GM19463 (cell line): ENCODE data around the gene VAMP4.

Experiments used
- ATAC-seq: cut with Tn5 transposase; IDR thresholded peaks from one replicate; pipeline ENCODE4 v1.9.1; 2021; ENCODE audit warnings: mild to moderate bottlenecking, moderate library complexity; ENCODE audit not compliant: unreplicated experiment

The VAMP4 gene

GRCh38 chr1:171654201-171654941 is 87.5 kb downstream of the VAMP4 start:
- no peak for ATAC-seq

GRCh38 chr1:171653796-171654195 is 88.1 kb downstream of the VAMP4 start:
- no peak for ATAC-seq

DNA sequence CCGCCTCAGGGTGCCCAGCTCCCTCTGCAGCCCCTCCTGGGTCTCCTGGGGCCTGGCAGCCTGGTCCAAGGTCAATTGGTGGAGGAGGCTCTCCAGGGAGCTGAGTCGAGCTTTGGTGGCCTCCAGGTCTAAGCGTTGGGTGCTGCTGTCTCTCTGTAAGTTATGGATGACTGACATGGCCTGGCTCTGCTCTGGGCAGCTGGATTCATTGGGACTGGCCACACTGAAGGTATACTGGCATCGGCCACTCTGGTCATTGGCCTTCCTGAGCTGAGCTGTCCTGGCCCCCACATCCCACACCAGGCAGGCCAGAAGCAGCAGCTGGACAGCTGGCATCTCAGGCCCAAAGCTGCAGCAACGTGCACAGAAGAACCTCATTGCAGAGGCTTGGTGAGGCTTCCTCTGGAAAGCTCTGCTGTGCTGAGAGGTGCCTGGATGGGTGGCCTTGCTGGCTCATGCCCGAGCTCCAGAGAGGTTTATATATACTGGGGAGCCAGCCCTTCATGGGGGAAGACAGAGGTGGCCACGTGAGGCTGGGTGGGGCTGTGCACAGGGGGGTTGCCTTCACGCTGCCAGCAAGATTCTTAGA is 89.5 kb downstream of the VAMP4 start, which contains the start of gene MYOC:
Gene MYOC (minus strand): TSS at position 455 of the 589 bp plus-strand sequence. CDS start 77 bp downstream, at position 378.
- ATAC-seq: no peak
